PC-3 (cell line): ENCODE measurements around the gene HOXC13. TPM values are rescaled to one million over a fixed set of nuclear protein-coding genes. Genes with fewer than 3 reads are reported as not detected.

Source experiments
- ATAC-seq: fragments of 200-7000 bp; cut with Tn5 transposase; 2 replicates; pipeline ENCODE4 v1.9.1; 2020; ENCODE audit warnings: mild to moderate bottlenecking, moderate library complexity
- BruUV-seq: library from RNA; stranded (reverse); fragments of 400-500 nt; replicated peaks from 2 replicates; lab custom pipeline; 2021; lab: Mats Ljungman, UMichigan
- CTCF ChIA-PET: fragments of 300-600 bp; sonication (Branson Sonifier 250); formaldehyde crosslinking; loops from one replicate; lab custom pipeline; 2022; ENCODE audit warnings: antibody characterized with exemption; lab: Charles Lee
- POLR2A ChIA-PET: fragments of 300-600 bp; sonication (Branson Sonifier 250); formaldehyde crosslinking; loops from one replicate; lab custom pipeline; 2022; ENCODE audit warnings: antibody characterized with exemption; ENCODE audit not compliant: unreplicated experiment; lab: Charles Lee
- DNase-seq: peaks from one replicate; pipeline ENCODE4 v3.0.0-alpha.2; 2015
- H2AFZ ChIP-seq: fragments of 300-600 bp; sonication (generic); 2 replicates; pipeline ENCODE4 v1.6.0; 2016; ENCODE audit warnings: antibody characterized with exemption, low read length
- H3F3A ChIP-seq: fragments of 300-600 bp; sonication (generic); one replicate; pipeline ENCODE4 v1.6.0; 2017; ENCODE audit warnings: antibody characterized with exemption, low read length, control low read depth, mild to moderate bottlenecking; ENCODE audit not compliant: unreplicated experiment
- H3K27ac ChIP-seq: fragments of 300-600 bp; sonication (generic); 2 replicates; pipeline ENCODE4 v1.5.1; 2016; ENCODE audit warnings: mild to moderate bottlenecking, low read length
- H3K27me3 ChIP-seq: fragments of 300-600 bp; sonication (generic); 2 replicates; pipeline ENCODE4 v1.6.1; 2016; ENCODE audit warnings: low read length, mixed read lengths
- H3K36me3 ChIP-seq: fragments of 300-600 bp; sonication (generic); 2 replicates; pipeline ENCODE4 v1.6.1; 2016; ENCODE audit warnings: low read depth, mixed run types, low read length, mixed read lengths
- H3K4me1 ChIP-seq: fragments of 300-600 bp; sonication (generic); 2 replicates; pipeline ENCODE4 v1.5.1; 2016; ENCODE audit warnings: low read length; ENCODE audit not compliant: insufficient read depth
- H3K4me2 ChIP-seq: fragments of 300-600 bp; sonication (generic); 2 replicates; pipeline ENCODE4 v1.6.0; 2016; ENCODE audit warnings: low read length
- H3K4me3 ChIP-seq: fragments of 300-600 bp; sonication (generic); 2 replicates; pipeline ENCODE4 v1.5.1; 2016; ENCODE audit warnings: mild to moderate bottlenecking, low read length, mixed read lengths
- H3K79me2 ChIP-seq: fragments of 300-600 bp; sonication (generic); 2 replicates; pipeline ENCODE4 v1.6.1; 2017; ENCODE audit warnings: low read length, mixed read lengths
- H3K9ac ChIP-seq: fragments of 300-600 bp; sonication (generic); 2 replicates; pipeline ENCODE4 v1.6.0; 2016; ENCODE audit warnings: mild to moderate bottlenecking, low read length
- H3K9me2 ChIP-seq: fragments of 300-600 bp; sonication (generic); replicated peaks from 2 replicates; pipeline ENCODE4 v1.6.1; 2016; ENCODE audit warnings: mixed run types, low read length, mixed read lengths
- H3K9me3 ChIP-seq: fragments of 300-600 bp; sonication (generic); 2 replicates; pipeline ENCODE4 v1.6.1; 2016; ENCODE audit warnings: low read length, mixed read lengths
- H4K20me1 ChIP-seq: fragments of 300-600 bp; sonication (generic); 2 replicates; pipeline ENCODE4 v1.6.1; 2016; ENCODE audit warnings: low read length, mixed read lengths
- CTCF ChIP-seq: fragments of 300-600 bp; sonication (generic); conservative IDR thresholded peaks from 2 replicates; pipeline ENCODE4 v1.5.1; 2017; ENCODE audit warnings: antibody characterized with exemption, low read depth, mild to moderate bottlenecking, low read length
- EZH2 ChIP-seq: fragments of 300-600 bp; sonication (generic); IDR thresholded peaks from one replicate; pipeline ENCODE4 v1.6.1; 2017; ENCODE audit warnings: antibody characterized with exemption, mild to moderate bottlenecking, low read length; ENCODE audit not compliant: unreplicated experiment
- EZH2phosphoT487 ChIP-seq: fragments of 300-600 bp; sonication (generic); IDR thresholded peaks from 2 replicates; pipeline ENCODE4 v1.6.1; 2018; ENCODE audit warnings: mild to moderate bottlenecking, antibody characterized with exemption, low read length, borderline replicate concordance
- intact Hi-C: fragments of 100-400 bp; cut with micrococcal nuclease; formaldehyde crosslinking; loops from 2 replicates; pipeline ENCODE4 v1.9.0; 2023
- total RNA-seq: library from RNA; depleted of rRNA; stranded (reverse); fragments of >200 nt; gene quantifications from 2 replicates; pipeline ENCODE4 v1.2.3, GENCODE V29; 2014

Gene HOXC13
- total RNA-seq, 1 experiment from 2014 or later, result 9.0 TPM

- Histone ChIP-seq H3F3A (no peaks in the 10 kb centered on the region), H3K79me2 (no peaks in the 10 kb centered on the region), H3K4me3 (no peak overlapping the region), H3K9me3 (no peaks in the 10 kb centered on the region), H3K4me2 (no peak overlapping the region), H2AFZ (no peak overlapping the region), H3K36me3 (no peaks in the 10 kb centered on the region), H3K27ac (no peak overlapping the region), H3K9me2 (no peaks in the 10 kb centered on the region), H3K9ac (no peak overlapping the region), H3K27me3 (no peaks in the 10 kb centered on the region), H4K20me1 (no peaks in the 10 kb centered on the region), H3K4me1 (peaks cover 13% of the 10 kb centered on the region)
- no TSS peak for BruUV-seq
- CTCF ChIA-PET, result no interaction called here
- ATAC-seq (peak; percentile 35), DNase-seq (no peak)
- intact Hi-C loops, result loop anchor here (2.0 kb wide), 1 partner anchor 186 kb away; no protein-coding TSS in a partner anchor
- POLR2A ChIA-PET, result no interaction called here
- TF ChIP-seq CTCF, result no peak
- no peak for TF ChIP-seq EZH2
- no peak for TF ChIP-seq EZH2phosphoT487
These were observed 13.7 kb downstream of the HOXC13 start for GRCh38 chr12:53952335-53952694.

GRCh38 chr12:53952871-53953734, 14.5 kb downstream of the HOXC13 start:
- DNase-seq (peak; percentile 55), ATAC-seq (peak; percentile 44)
- Histone ChIP-seq H3K4me3 (peak overlapping the region; percentile 54), H3F3A (no peaks in the 10 kb centered on the region), H3K4me1 (peaks cover 13% of the 10 kb centered on the region), H4K20me1 (no peaks in the 10 kb centered on the region), H3K79me2 (no peaks in the 10 kb centered on the region), H3K9me2 (no peaks in the 10 kb centered on the region), H3K9ac (no peak overlapping the region), H3K9me3 (no peaks in the 10 kb centered on the region), H3K36me3 (no peaks in the 10 kb centered on the region), H2AFZ (peak overlapping the region; percentile 69), H3K27ac (no peak overlapping the region), H3K27me3 (no peaks in the 10 kb centered on the region), H3K4me2 (peak overlapping the region; percentile 72)
- intact Hi-C loops, result loop anchor here (2.0 kb wide), 1 partner anchor 186 kb away; no protein-coding TSS in a partner anchor
- no TSS peak for BruUV-seq
- ChIA-PET CTCF (no interaction called here), POLR2A (no interaction called here)
- TF ChIP-seq EZH2 (no peak), EZH2phosphoT487 (no peak), CTCF (no peak)
